ENCODE measurements around the gene ADRM1.

ADRM1 gene

DNA sequence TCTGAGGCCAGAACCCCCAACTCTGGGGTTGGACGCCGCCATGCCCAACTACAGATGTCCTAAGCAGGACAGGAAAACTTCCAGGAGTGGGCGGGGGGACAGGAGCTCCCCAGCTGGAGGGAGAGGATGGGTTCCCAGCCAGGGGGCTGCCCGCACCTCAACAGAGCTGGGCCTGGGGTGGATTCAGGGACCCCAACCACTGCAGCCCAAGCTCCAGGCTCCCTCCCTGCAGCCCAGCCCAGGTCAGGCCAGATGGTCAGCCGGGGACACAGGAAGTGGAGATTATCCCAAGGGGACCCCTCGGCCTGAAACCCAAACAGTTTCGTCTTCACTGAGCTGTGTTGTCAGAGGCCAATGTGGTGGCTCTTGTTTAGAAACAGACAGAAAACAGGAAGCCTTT is 54.9 kb downstream of the ADRM1 start:
- TF ChIP-seq, protein P1, sequence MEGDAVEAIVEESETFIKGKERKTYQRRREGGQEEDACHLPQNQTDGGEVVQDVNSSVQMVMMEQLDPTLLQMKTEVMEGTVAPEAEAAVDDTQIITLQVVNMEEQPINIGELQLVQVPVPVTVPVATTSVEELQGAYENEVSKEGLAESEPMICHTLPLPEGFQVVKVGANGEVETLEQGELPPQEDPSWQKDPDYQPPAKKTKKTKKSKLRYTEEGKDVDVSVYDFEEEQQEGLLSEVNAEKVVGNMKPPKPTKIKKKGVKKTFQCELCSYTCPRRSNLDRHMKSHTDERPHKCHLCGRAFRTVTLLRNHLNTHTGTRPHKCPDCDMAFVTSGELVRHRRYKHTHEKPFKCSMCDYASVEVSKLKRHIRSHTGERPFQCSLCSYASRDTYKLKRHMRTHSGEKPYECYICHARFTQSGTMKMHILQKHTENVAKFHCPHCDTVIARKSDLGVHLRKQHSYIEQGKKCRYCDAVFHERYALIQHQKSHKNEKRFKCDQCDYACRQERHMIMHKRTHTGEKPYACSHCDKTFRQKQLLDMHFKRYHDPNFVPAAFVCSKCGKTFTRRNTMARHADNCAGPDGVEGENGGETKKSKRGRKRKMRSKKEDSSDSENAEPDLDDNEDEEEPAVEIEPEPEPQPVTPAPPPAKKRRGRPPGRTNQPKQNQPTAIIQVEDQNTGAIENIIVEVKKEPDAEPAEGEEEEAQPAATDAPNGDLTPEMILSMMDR (conservative IDR thresholded peaks at IDR 0.05; ENCODE audit: low read depth, low read length) = no peak
- DNase-seq (ENCODE audit: low read depth) = no peak
- no peak overlapping the region for H3K4me3 ChIP-seq (ENCODE audit: low read length)
